ENCODE results near the gene OR2A2.
"Not testable (repeated sequence)": the region's sequence is repeated elsewhere in the genome, so short reads cannot be mapped to it uniquely, and the experiment has no call there.

The OR2A2 gene

GRCh38 chr7:144109283-144109682 lies at the start of gene OR2A2:
TSS of gene OR2A2 (plus strand) at chr7:144109583. CDS start at chr7:144109583, 0 bp downstream.
- no peak for DNase-seq

- DNase-seq: no peak
Measured at GRCh38 chr7:144063710-144064109, 45.7 kb upstream of the OR2A2 start.

GRCh38 chr7:144069511-144069910 lies 39.9 kb upstream of the OR2A2 start, which contains the start of gene OR2A25:
TSS of gene OR2A25 (plus strand) at chr7:144069811. CDS start at chr7:144074220, 4,409 bp downstream.
- no peak for DNase-seq

- DNase-seq: no peak
Measured at GRCh38 chr7:144069953-144070352, 39.4 kb upstream of the OR2A2 start.

- no peak for DNase-seq
Measured at GRCh38 chr7:144074374-144074773, 35.0 kb upstream of the OR2A2 start.

- no peak for DNase-seq
Measured at GRCh38 chr7:144085978-144086377, 23.4 kb upstream of the OR2A2 start, which contains the start of gene OR2A12. TSS of gene OR2A12 (plus strand) at chr7:144086278. CDS start at chr7:144095108, 8,830 bp downstream.

- no peak for DNase-seq
Measured at GRCh38 chr7:144086730-144087129, 22.7 kb upstream of the OR2A2 start.

GRCh38 chr7:144087230-144087629 lies 22.2 kb upstream of the OR2A2 start:
- no peak for DNase-seq

- DNase-seq: no peak
Measured at GRCh38 chr7:144090667-144091066, 18.7 kb upstream of the OR2A2 start.

GRCh38 chr7:144098776-144099175 lies 10.6 kb upstream of the OR2A2 start:
- no peak for DNase-seq

- DNase-seq: no peak
Measured at GRCh38 chr7:144100607-144101006, 8.8 kb upstream of the OR2A2 start.

GRCh38 chr7:144102041-144102440 lies 7.3 kb upstream of the OR2A2 start:
- no peak for DNase-seq

GRCh38 chr7:144105211-144105610 lies 4.2 kb upstream of the OR2A2 start:
- DNase-seq: no peak

GRCh38 chr7:144110272-144110671 lies 889 bp downstream of the OR2A2 start:
- DNase-seq: no peak

- DNase-seq: no peak
Measured at GRCh38 chr7:144113651-144114050, 4.3 kb downstream of the OR2A2 start.

- no peak for DNase-seq
Measured at GRCh38 chr7:144118341-144118740, 9.0 kb downstream of the OR2A2 start.

- no peak for DNase-seq
Measured at GRCh38 chr7:144122876-144123275, 13.5 kb downstream of the OR2A2 start, which contains the start of gene OR2A14. TSS of gene OR2A14 (plus strand) at chr7:144123176. CDS start at chr7:144129113, 5,937 bp downstream.

GRCh38 chr7:144127714-144128334 lies 18.4 kb downstream of the OR2A2 start:
- peak; percentile 95 to 96 for DNase-seq

GRCh38 chr7:144129601-144130000 lies 20.2 kb downstream of the OR2A2 start:
- DNase-seq: not testable (repeated sequence)

GRCh38 chr7:144130730-144131129 lies 21.3 kb downstream of the OR2A2 start:
- DNase-seq: no peak

GRCh38 chr7:144132262-144132661 lies 22.9 kb downstream of the OR2A2 start:
- no peak for DNase-seq

GRCh38 chr7:144133307-144133706 lies 23.9 kb downstream of the OR2A2 start:
- no peak for DNase-seq

- no peak for DNase-seq
Measured at GRCh38 chr7:144134116-144134515, 24.7 kb downstream of the OR2A2 start.

GRCh38 chr7:144137501-144137900 lies 28.1 kb downstream of the OR2A2 start:
- DNase-seq: no peak

GRCh38 chr7:144142187-144142586 lies 32.8 kb downstream of the OR2A2 start:
- DNase-seq: no peak
